KG1 (cell line): ENCODE data around the gene CDKL4.
A peak's percentile ranks its signal among the peaks of the same experiment; 100 is the strongest.
"Not testable (repeated sequence)": the region's sequence is repeated elsewhere in the genome, so short reads cannot be mapped to it uniquely, and the experiment has no call there.

ENCODE experiments used
- DNase-seq: peaks from one replicate; lab custom pipeline; 2025; lab: John Stamatoyannopoulos, UW

The CDKL4 gene

DNA sequence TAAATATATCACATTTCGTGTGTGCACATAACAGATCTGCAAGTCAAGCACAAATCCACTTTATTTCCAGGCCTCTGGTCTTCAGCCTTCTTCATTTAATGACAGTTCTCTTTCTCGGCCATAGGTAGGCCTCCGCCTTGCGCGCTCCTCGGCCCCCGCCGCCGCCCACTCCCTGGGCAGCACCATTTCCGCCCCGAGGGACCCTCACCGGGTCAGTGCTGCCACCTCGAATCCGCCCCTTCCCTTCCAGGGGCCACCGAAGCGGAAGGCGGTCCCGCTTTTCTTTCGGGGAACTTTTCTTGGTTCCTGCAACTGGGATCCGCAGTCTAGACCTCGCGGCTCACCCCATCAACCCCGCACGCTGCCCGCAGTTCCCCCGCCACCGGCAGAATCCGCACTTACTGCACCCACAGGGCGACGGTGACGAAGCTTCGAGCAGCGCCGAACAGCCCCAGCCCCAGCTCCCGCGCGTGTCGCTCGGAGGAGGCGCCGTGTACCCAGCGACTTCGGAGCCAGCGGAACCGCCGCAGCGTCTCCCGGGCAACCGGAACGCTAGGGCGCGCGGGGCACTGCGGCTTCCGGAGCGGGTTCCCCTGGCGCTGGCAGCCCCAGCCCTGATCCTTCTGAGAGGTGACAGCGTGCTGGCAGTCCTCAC, at the start of gene CDKL4:
CDKL4 (minus strand) TSS at position 502 of the 655 bp plus-strand sequence.
- DNase-seq: no peak

- no peak for DNase-seq
These were observed 46.7 kb upstream of the CDKL4 start for GRCh38 chr2:39290433-39290832.

- DNase-seq: no peak
These were observed 45.8 kb upstream of the CDKL4 start for GRCh38 chr2:39289609-39290008.

DNA sequence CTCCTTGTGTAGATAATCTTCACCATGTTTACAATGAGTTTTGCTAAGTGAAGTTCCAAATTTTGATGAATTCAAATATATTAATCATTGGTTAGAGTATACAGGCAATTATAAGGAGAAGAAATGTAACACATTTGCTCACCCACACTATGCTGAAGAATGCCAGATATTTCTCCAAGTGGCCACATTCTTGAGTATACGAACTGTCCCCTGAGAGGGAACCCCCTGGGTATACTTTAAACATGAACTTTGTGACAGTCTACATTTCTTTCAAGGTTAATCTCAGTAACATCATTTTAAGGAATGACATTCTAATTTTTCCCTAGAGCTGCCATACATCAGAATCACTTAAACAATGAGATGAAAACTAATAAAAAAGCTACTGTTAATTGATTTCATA, 39.8 kb upstream of the CDKL4 start:
- DNase-seq: no peak

- DNase-seq: no peak
These were observed 37.6 kb upstream of the CDKL4 start for GRCh38 chr2:39281391-39281790.

DNA sequence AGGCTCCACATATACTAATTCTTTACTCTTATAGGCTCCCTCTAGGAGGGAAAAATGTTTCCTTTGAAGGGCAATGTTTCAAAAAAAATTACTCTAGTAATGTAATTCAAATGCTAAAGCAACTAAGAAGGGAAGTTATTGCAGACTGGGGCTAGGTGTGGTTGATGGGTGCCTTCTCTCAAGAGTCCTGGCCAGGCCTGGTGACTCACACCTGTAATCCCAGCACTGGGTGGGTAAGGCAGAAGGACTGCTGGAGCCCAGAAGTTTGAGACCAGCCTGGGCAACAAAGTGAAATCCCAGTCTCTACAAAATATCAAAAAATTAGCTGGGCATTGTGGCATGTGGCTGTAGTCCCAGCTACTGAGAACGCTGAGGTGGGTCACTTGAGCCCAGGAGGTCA, 31.2 kb upstream of the CDKL4 start:
- DNase-seq: no peak

DNA sequence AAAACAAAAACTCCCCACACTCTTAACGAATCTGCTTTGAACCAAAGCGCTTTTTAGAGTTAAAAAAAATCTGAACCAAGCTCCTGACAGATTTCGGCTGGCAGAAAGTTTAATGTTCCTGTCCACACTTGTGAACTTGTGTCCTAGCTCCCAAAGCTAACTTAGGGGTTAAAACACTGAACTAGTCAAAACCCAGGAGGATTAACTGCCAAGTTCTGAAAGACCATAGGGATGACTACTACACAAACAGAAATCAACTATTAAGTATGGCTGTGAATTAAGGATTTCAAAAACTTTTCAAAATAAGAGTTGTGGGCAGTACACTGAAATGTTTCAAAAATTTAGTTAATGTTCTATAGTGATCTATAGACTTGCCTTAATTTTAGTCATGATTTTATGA, 26.2 kb upstream of the CDKL4 start:
- no peak for DNase-seq

GRCh38 chr2:39266916-39267434, 23.2 kb upstream of the CDKL4 start:
- DNase-seq: no peak

DNA sequence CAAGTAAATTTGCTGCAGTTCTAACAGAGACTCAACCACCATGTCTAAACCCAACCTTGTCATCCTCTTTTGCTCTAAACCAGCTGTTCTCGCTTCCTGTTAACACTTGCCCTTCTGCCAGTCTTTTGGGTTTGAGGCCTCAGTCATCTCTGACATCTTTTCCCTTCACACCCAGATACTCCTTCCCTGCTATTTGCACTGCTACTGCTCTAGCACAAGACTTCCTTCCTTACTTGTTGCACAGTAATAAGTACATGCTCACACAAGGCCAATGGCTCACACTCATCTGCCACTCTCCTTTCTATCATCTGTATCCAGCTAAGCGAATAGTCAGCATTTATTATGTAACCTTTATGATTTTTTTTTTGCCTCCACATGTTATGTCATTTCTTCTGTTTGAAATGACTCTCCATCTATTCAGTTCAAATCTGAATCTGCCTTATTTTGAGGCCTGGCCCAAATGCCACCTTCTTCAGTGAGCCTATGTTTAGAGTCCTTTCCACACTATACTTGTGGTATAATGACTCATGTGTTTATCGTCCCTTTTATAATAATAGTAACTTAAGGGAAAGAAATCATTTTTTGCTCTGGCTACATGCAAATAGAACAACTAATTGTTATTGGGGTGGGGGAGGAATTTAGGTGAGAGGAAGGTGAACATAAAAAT, 22.5 kb upstream of the CDKL4 start:
- no peak for DNase-seq

DNA sequence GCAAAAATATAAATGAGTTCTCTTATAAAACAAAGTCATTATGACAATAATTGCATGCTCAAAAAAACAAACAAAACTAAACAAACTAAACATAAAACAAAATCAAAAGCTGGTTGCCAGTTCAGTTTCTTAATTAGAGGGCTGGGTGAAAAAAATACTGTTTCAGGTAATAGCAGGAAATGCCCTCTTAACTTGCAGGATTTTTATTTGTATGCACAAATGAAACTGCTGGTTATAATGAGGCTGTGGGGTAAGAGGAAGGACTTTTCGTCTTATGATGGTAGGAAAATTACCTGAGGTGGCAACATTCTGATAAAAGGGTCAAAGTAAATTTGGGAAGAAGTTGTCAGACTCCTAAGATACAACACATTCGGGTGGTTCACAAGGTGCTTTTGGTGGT, 21.5 kb upstream of the CDKL4 start:
- DNase-seq: no peak

DNA sequence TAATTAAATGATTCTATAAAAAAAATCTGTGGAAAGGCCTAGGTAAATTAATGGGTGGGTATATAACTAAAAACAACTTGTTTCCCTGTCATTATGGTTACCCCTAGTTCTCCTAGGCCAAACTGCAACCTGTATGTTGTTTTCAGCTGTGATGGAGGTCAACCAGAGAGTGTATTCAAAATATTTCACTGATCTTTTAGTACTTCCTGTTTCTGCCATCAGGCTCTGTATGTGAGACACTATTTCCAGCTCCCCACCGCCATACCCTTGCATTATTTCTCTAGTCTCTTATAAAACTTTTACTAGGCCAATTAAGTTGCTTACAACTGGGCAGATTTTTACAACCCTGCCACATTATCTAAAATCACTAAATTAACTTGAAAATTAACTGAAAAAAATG, 21.0 kb upstream of the CDKL4 start:
- no peak for DNase-seq

GRCh38 chr2:39260087-39260486, 16.3 kb upstream of the CDKL4 start:
- DNase-seq: no peak

DNA sequence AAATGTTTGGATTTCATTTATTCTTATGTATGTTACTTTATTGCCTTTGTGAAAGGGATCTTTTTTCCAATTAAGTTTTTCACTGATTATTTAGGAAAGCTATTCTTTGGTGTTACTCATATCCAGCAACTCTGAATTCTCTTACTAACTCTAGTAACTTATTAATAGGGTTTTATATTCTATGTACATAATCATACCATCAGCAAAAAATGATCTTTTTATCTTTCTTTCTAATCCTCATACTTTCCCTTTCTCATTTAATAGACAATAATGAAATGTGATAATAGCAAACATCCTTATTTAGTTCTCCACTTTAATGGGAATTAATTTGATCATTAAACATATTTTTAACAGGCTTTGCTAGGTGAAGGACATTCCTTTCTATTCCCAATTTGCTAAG, 12.3 kb upstream of the CDKL4 start:
- no peak for DNase-seq

DNA sequence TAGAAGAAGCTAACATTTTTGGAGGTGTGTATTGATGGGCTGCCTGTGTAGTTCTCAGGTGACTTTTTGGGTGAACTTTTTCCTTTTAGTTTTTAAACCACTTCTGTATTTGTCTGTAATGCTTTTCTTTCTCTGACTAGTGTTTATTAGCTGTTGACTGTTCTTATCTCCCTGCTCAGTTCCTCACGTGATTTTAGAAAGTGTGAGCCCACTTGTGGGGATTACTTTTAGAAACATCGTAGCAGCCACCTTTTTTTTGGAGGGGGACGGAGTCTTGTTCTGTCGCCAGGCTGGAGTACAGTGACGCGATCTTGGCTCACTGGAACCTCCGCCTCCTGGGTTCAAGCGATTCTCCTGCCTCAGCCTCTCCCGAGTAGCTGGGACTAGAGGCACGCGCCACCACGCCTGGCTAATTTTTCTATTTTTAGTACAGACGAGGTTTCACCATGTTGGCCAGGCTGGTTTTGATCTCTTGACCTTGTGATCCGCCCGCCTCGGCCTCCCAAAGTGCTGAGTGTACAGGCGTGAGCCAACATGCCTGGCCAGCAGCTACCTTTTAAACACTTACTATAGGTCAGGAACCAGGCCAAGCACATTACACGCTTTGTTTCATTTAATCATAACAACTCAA, 9.2 kb upstream of the CDKL4 start:
- no peak for DNase-seq

- DNase-seq: no peak
These were observed 3.8 kb upstream of the CDKL4 start for GRCh38 chr2:39247512-39248043.

- DNase-seq: no peak
These were observed 2.7 kb upstream of the CDKL4 start for GRCh38 chr2:39246382-39246980.

- peak; percentile 65 for DNase-seq
These were observed 1.3 kb upstream of the CDKL4 start for GRCh38 chr2:39244963-39245625.

DNA sequence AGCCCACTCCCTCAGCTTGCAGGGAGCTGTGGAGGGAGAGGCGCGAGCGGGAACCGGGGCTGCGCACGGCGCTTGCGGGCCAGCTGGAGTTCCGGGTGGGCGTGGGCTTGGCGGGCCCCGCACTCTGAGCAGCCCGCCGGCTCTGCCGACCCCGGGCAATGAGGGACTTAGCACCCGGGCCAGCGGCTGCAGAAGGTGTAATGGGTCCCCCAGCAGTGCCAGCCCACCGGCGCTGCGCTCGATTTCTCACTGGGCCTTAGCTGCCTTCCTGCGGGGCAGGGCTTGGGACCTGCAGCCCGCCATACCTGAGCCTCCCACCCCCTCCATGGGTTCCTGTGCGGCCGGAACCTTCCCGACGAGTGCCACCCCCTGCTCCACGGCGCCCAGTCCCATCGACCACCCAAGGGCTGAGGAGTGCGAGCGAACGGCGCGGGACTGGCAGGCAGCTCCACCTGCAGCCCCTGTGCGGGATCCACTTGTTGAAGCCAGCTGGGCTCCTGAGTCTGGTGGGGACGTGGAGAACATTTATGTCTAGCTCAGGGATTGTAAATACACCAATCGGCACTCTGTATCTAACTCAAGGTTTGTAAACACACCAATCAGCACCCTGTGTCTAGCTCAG, 582 bp upstream of the CDKL4 start:
- not testable (repeated sequence) for DNase-seq

DNA sequence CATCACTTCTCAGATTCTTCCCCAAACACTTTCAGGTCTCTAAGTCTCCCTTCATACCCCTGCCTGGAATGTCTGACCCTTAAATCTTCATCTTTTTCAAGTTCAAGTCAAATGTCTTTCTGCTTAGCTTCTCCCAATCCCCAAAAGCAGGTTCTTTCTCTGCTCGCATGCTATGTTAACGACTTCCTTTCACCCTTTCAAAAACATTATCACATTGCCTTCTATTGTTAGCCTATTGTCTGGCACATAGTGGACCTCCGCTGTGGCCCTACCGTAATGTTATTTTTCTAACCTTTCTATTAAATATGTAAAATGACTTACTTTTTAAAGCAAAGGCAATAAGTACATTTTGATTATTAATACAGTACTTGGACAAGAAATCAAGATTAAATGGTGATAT, 2.2 kb downstream of the CDKL4 start:
- DNase-seq: no peak

DNA sequence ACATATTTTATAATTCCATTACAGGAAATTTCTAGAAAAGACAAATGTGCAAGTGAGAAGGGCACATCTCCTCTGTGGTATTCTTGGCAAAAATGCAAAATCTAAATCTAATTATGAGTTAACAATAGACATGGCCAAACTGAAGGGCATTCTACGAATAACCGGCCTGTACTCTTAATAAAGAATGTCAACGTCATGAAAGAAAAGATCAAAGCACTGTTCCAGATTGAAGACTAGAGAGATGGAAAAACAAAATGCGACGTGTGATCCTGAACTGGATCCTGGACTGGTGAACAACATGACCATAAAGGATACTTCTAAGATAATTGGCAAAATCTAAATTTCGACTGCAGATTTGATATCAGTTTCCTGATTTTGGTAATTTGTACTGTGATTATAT, 3.0 kb downstream of the CDKL4 start:
- no peak for DNase-seq

- DNase-seq: no peak
These were observed 9.0 kb downstream of the CDKL4 start for GRCh38 chr2:39234754-39235153.

- DNase-seq: no peak
These were observed 11.6 kb downstream of the CDKL4 start for GRCh38 chr2:39232141-39232540.
